ENCODE results near the gene DTL.
A peak's percentile ranks its signal among the peaks of the same experiment; 100 is the strongest.
"Not testable (repeated sequence)": the region's sequence is repeated elsewhere in the genome, so short reads cannot be mapped to it uniquely, and the experiment has no call there.

DTL gene

DNA sequence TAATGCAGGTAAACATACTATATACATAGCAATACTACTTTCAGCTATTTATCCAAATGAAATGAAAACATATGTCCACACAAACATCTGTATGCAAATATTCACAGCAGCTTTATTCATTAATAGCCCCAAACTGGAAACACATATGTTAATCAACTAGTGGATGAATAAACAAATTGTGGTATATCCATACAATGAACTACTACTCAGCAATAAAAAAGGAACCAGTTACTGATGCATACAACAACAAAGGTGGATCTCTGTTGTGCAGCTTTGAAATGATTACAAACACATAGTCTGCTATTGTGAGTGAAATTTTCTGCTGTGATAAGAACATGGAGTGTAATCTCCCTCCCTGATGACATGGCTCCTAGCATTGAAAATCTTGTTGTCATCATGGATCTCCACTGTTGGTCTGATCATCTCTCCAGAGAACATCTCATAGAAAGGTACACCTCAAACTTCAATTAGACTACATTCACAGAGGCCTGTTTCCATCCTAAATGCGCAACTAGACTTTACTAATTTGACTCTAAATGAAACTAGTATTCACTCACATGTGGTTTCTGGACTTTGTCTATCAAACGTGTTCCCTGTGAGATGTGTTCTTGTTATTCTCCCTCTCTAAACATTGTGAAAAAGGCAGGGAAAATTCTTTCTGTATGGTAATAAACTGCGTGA lies 10.9 kb upstream of the DTL start:
- no peak for TF ChIP-seq CTCF (IDR thresholded peaks at IDR 0.05; ENCODE audit: low read length, missing control alignments)
- H3K4me3 ChIP-seq (replicated peaks; ENCODE audit: low read depth, low read length): no peak overlapping the region
- DNase-seq (ENCODE audit: low read depth): no peak

- not testable (repeated sequence) for H3K4me3 ChIP-seq (replicated peaks; ENCODE audit: low read depth, low read length); DNase-seq (ENCODE audit: low read depth)
Observed at GRCh38 chr1:212027727-212028126, 7.8 kb upstream of the DTL start.

- no peak for TF ChIP-seq CTCF (IDR thresholded peaks at IDR 0.05; ENCODE audit: low read length, missing control alignments)
- DNase-seq (ENCODE audit: low read depth): peak; percentile 79
- H3K4me3 ChIP-seq (replicated peaks; ENCODE audit: low read depth, low read length): no peak overlapping the region
Observed at GRCh38 chr1:212030936-212031528, 4.5 kb upstream of the DTL start.

DNA sequence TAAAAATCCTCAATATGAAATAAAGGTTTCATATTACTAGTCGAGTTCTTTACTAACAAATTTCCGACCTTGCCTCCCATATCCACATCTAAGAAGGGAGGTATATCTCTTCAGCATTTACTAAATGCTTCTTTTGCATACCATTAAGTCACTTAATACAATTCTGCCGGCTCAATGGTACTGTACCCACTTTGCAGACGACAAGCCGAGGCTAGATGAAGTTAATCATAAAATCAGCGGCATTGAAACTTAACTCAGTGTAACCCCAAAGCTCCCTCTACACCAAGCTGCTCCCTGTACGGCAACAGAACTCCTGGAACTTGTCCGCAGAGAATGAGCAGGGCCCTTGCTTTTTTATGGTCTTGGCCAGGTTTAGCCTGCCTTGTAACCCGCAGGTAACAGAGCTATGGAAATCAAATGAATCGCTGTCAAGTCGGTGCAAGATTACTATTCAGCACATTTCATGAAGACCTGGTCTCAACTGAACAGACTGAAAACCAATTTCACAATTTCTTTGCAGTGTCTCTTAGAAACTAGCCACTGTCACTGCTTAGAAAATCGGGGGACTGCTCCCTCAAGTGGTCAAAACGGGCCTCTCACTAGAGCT lies 929 bp upstream of the DTL start:
- DNase-seq (ENCODE audit: low read depth): no peak
- TF ChIP-seq CTCF (IDR thresholded peaks at IDR 0.05; ENCODE audit: low read length, missing control alignments): no peak
- peak overlapping the region; percentile 81 for H3K4me3 ChIP-seq (replicated peaks; ENCODE audit: low read depth, low read length)

DNA sequence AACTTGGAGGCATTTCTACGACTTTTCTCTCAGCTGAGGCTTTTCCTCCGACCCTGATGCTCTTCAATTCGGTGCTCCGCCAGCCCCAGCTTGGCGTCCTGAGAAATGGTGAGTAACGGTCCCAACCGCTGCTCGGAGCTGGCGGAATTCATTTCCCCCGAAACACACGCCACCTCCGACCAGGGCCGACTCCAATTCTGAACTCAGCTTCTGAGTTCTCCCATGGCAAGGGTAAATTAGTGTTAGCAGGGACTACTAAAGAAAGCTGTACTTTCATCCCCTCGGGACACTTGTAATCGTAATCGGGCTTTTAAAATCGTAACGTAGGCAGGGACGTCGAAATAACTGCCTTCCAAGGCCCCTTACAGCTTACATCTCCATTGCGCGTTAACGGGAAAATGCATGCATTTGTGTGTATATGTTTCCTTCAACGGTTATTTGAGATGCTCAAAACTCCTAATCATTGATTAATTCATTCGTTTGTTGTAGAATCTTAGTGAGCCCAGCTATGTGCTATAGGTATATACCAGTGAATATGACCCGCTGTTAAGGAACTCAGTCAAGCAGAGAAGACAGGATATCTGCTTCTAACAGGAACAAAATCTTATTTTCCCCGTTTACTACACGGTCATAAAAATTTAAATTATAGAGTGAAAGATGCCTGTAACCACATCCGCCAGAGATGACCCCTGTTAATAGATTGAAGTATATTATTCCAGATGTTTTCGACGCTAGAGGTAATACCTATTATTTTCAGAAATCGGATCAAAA lies 472 bp downstream of the DTL start:
- no peak for DNase-seq (ENCODE audit: low read depth)
- no peak for TF ChIP-seq CTCF (IDR thresholded peaks at IDR 0.05; ENCODE audit: low read length, missing control alignments)
- peak overlapping the region; percentile 81 for H3K4me3 ChIP-seq (replicated peaks; ENCODE audit: low read depth, low read length)

DNA sequence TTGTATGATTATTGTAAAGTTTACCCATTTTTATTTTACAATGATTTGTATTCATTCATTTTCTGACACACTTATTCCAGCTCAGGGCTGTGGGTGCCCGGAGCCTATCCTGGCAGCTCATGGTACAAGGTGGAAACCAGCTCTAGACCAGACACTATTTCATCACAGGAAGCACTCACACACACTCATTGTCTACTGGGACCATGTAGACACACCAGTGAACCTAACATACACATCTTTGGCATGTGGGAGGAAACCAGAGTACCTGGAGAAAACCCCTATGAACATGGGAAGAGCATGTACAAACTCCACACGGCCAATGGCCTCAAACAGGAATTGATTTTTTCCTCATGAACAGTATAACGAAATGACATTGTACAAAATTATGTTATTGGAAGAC lies 2.4 kb downstream of the DTL start:
- TF ChIP-seq CTCF (IDR thresholded peaks at IDR 0.05; ENCODE audit: low read length, missing control alignments): no peak
- H3K4me3 ChIP-seq (replicated peaks; ENCODE audit: low read depth, low read length): no peak overlapping the region
- peak; percentile 37 for DNase-seq (ENCODE audit: low read depth)

DNA sequence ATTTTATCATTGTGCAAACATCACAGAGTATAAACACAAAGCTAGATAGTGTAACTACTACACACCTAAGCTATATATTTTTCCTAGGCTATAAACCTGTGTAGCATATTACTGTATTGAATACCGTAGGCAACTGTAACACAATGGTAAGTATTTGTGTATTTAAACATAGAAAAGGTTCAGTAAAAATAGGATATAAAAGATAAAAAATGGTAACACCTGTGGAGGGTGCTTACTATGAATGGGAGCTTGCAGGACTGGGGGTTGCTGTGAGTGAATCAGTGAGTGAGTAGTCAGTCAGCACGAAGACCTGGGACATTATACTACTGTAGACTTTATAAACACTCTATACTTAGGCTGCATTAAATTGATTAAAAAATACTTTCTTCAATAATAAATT lies 4.1 kb downstream of the DTL start:
- TF ChIP-seq CTCF (IDR thresholded peaks at IDR 0.05; ENCODE audit: low read length, missing control alignments): no peak
- DNase-seq (ENCODE audit: low read depth): no peak
- H3K4me3 ChIP-seq (replicated peaks; ENCODE audit: low read depth, low read length): no peak overlapping the region

Measured in fibroblast of pulmonary artery (primary cell).